ENCODE measurements around the gene AIG1. TPM values are rescaled to one million over a fixed set of nuclear protein-coding genes. Genes with fewer than 3 reads are reported as not detected.

Gene AIG1
- total RNA-seq, 1 experiment from 2014 or later: 42.8 TPM

- DNase-seq (ENCODE audit: low read depth): no peak
Measured at GRCh38 chr6:143096403-143096802, 35.7 kb downstream of the AIG1 start.

- DNase-seq (ENCODE audit: low read depth): no peak
Measured at GRCh38 chr6:143097224-143097795, 36.6 kb downstream of the AIG1 start.

GRCh38 chr6:143098054-143098671 is 37.5 kb downstream of the AIG1 start:
- DNase-seq (ENCODE audit: low read depth): no peak

- no peak for DNase-seq (ENCODE audit: low read depth)
Measured at GRCh38 chr6:143099647-143100046, 39.0 kb downstream of the AIG1 start.

- no peak for DNase-seq (ENCODE audit: low read depth)
Measured at GRCh38 chr6:143100429-143100828, 39.7 kb downstream of the AIG1 start.

GRCh38 chr6:143103916-143104315 is 43.2 kb downstream of the AIG1 start:
- no peak for DNase-seq (ENCODE audit: low read depth)

GRCh38 chr6:143107440-143107839 is 46.8 kb downstream of the AIG1 start:
- no peak for DNase-seq (ENCODE audit: low read depth)

GRCh38 chr6:143107911-143108761 is 47.4 kb downstream of the AIG1 start:
- no peak for DNase-seq (ENCODE audit: low read depth)

- DNase-seq (ENCODE audit: low read depth): no peak
Measured at GRCh38 chr6:143109196-143109595, 48.5 kb downstream of the AIG1 start.

- no peak for DNase-seq (ENCODE audit: low read depth)
Measured at GRCh38 chr6:143110572-143110971, 49.9 kb downstream of the AIG1 start.

GRCh38 chr6:143110996-143111395 is 50.3 kb downstream of the AIG1 start:
- DNase-seq (ENCODE audit: low read depth): no peak

- DNase-seq (ENCODE audit: low read depth): no peak
Measured at GRCh38 chr6:143111443-143111842, 50.8 kb downstream of the AIG1 start.

- no peak for DNase-seq (ENCODE audit: low read depth)
Measured at GRCh38 chr6:143112084-143112768, 51.5 kb downstream of the AIG1 start.

- no peak for DNase-seq (ENCODE audit: low read depth)
Measured at GRCh38 chr6:143112837-143113236, 52.1 kb downstream of the AIG1 start.

- DNase-seq (ENCODE audit: low read depth): no peak
Measured at GRCh38 chr6:143115728-143116127, 55.0 kb downstream of the AIG1 start.

GRCh38 chr6:143117108-143117507 is 56.4 kb downstream of the AIG1 start:
- DNase-seq (ENCODE audit: low read depth): no peak

GRCh38 chr6:143119260-143119659 is 58.6 kb downstream of the AIG1 start:
- DNase-seq (ENCODE audit: low read depth): no peak

- DNase-seq (ENCODE audit: low read depth): no peak
Measured at GRCh38 chr6:143123081-143123480, 62.4 kb downstream of the AIG1 start.

GRCh38 chr6:143123941-143124340 is 63.3 kb downstream of the AIG1 start:
- no peak for DNase-seq (ENCODE audit: low read depth)

GRCh38 chr6:143125455-143125854 is 64.8 kb downstream of the AIG1 start:
- DNase-seq (ENCODE audit: low read depth): peak; percentile 89

- peak; percentile 84 for DNase-seq (ENCODE audit: low read depth)
Measured at GRCh38 chr6:143125864-143126573, 65.3 kb downstream of the AIG1 start.

- DNase-seq (ENCODE audit: low read depth): no peak
Measured at GRCh38 chr6:143126574-143126941, 65.9 kb downstream of the AIG1 start.
